OCI-LY3 (cell line): ENCODE data around the gene ZNF827.

ENCODE experiments used
- H2AFZ ChIP-seq: fragments of 200-600, 300-600 bp; shearing (Covaris generic); 2 replicates; pipeline ENCODE4 v1.6.0; 2014; ENCODE audit warnings: antibody characterized with exemption, low read depth, low read length
- H3K27ac ChIP-seq: fragments of 200-600, 300-600 bp; sonication (generic); 2 replicates; pipeline ENCODE4 v1.5.1; 2014; ENCODE audit warnings: mild to moderate bottlenecking, low read length, moderate library complexity, mixed read lengths
- H3K27me3 ChIP-seq: fragments of 200-600, 300-600 bp; sonication (generic); 2 replicates; pipeline ENCODE4 v1.6.1; 2014; ENCODE audit warnings: low read depth, low read length, mixed read lengths
- H3K36me3 ChIP-seq: fragments of 200-600, 300-600 bp; sonication (generic); replicated peaks from 2 replicates; pipeline ENCODE3; 2014; ENCODE audit warnings: low read depth, low read length, mixed read lengths
- H3K4me1 ChIP-seq: fragments of 300-600, 200-600 bp; sonication (generic); 2 replicates; pipeline ENCODE4 v1.6.1; 2014; ENCODE audit warnings: low read length, mixed read lengths
- H3K4me2 ChIP-seq: fragments of 200-600, 300-600 bp; sonication (generic); 2 replicates; pipeline ENCODE4 v1.6.1; 2014; ENCODE audit warnings: low read length, mixed read lengths
- H3K4me3 ChIP-seq: fragments of 300-600, 200-600 bp; sonication (generic); 2 replicates; pipeline ENCODE4 v1.5.1; 2014; ENCODE audit warnings: antibody characterized with exemption, mild to moderate bottlenecking, low read length, moderate library complexity
- H3K79me2 ChIP-seq: fragments of 300-600, 200-600 bp; shearing (Covaris generic); 2 replicates; pipeline ENCODE4 v1.6.1; 2014; ENCODE audit warnings: mild to moderate bottlenecking, low read length, mixed read lengths
- H3K9ac ChIP-seq: fragments of 300-600, 200-600 bp; shearing (Covaris generic); 2 replicates; pipeline ENCODE4 v1.6.0; 2014; ENCODE audit warnings: mild to moderate bottlenecking, low read length, moderate library complexity
- H3K9me3 ChIP-seq: fragments of 200-600, 300-600 bp; shearing (Covaris generic); 2 replicates; pipeline ENCODE4 v1.6.1; 2014; ENCODE audit warnings: low read length, mixed read lengths; ENCODE audit not compliant: insufficient read depth
- H4K20me1 ChIP-seq: fragments of 200-600, 300-600 bp; sonication (generic); 2 replicates; pipeline ENCODE4 v1.6.1; 2016; ENCODE audit warnings: low read length, mixed read lengths; ENCODE audit not compliant: insufficient read depth
- EZH2phosphoT487 ChIP-seq: fragments of 200-600 bp; shearing (Covaris generic); IDR thresholded peaks from 2 replicates; pipeline ENCODE4 v1.6.1; 2018; ENCODE audit warnings: antibody characterized with exemption, mixed run types, low read depth
- TF ChIP-seq, protein P1 (sequence below): fragments of 200-600, 300-600 bp; sonication (generic); IDR thresholded peaks from 2 replicates; pipeline ENCODE4 v1.5.1; 2014; ENCODE audit warnings: antibody characterized with exemption, low read length, low read depth

The ZNF827 gene

DNA sequence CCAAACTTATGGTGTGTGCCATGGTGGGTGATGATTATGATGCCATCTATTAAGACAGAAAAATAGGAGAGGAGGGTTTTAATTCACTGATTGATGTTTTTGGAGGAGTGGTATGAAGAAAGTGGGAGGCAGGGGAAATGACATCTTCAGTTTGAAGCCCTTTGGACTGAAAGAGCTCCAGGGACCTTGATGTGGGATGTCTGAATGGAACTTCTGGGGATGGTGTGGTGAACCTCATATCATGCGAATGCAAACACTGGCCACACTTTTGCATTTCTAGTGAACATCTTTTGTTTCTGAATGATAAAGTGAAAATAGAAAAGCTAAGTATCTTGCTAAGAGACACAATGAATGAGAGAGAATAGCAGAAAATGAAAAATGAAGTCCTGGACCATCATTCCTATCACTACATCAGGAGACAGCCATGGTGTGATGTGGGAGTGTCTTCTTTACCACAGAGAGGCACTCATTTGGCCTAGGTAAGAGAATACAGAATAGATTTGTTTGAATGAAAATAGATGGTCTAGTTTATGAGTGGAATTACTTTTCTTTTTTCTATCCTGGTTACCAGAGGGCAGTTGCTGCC lies 123.5 kb downstream of the ZNF827 start:
- Histone ChIP-seq H3K9ac (no peak overlapping the region), H4K20me1 (no peaks in the 10 kb centered on the region), H3K4me1 (peaks cover 13% of the 10 kb centered on the region), H3K36me3 (peaks cover 69% of the 10 kb centered on the region), H2AFZ (no peak overlapping the region), H3K27ac (no peak overlapping the region), H3K79me2 (no peaks in the 10 kb centered on the region), H3K9me3 (peaks cover 3% of the 10 kb centered on the region), H3K4me2 (no peak overlapping the region), H3K27me3 (no peaks in the 10 kb centered on the region), H3K4me3 (no peak overlapping the region)
- TF ChIP-seq, protein P1, sequence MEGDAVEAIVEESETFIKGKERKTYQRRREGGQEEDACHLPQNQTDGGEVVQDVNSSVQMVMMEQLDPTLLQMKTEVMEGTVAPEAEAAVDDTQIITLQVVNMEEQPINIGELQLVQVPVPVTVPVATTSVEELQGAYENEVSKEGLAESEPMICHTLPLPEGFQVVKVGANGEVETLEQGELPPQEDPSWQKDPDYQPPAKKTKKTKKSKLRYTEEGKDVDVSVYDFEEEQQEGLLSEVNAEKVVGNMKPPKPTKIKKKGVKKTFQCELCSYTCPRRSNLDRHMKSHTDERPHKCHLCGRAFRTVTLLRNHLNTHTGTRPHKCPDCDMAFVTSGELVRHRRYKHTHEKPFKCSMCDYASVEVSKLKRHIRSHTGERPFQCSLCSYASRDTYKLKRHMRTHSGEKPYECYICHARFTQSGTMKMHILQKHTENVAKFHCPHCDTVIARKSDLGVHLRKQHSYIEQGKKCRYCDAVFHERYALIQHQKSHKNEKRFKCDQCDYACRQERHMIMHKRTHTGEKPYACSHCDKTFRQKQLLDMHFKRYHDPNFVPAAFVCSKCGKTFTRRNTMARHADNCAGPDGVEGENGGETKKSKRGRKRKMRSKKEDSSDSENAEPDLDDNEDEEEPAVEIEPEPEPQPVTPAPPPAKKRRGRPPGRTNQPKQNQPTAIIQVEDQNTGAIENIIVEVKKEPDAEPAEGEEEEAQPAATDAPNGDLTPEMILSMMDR = no peak
- no peak for TF ChIP-seq EZH2phosphoT487

DNA sequence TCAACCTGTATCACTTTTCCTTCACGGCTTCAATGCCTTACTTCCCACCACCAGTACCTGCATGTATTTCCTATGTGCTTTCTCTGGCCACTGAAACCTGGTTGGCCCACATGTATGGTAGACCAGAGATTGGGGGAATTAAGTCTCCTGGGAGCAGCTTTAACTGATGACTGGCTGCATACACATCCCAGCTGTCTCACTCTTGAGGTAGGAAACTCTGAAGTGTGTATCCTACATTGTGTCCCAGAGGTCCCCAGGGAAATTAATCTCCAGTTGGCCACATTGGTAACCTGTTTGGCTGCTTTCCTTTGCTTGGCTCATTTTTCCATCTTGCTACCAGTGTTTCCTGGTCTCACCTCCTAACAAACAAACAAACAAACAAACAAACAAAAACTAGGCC lies 124.4 kb downstream of the ZNF827 start:
- TF ChIP-seq, protein P1 = no peak
- no peak for TF ChIP-seq EZH2phosphoT487
- H3K9me3 ChIP-seq = peaks cover 12% of the 10 kb centered on the region
- H3K27ac ChIP-seq = no peak overlapping the region
- H3K4me2 ChIP-seq = no peak overlapping the region
- no peaks in the 10 kb centered on the region for H4K20me1 ChIP-seq
- no peak overlapping the region for H3K9ac ChIP-seq
- no peaks in the 10 kb centered on the region for H3K79me2 ChIP-seq
- peaks cover 77% of the 10 kb centered on the region for H3K36me3 ChIP-seq
- H3K27me3 ChIP-seq = no peaks in the 10 kb centered on the region
- H3K4me1 ChIP-seq = peaks cover 6% of the 10 kb centered on the region
- H2AFZ ChIP-seq = no peak overlapping the region
- H3K4me3 ChIP-seq = no peak overlapping the region

DNA sequence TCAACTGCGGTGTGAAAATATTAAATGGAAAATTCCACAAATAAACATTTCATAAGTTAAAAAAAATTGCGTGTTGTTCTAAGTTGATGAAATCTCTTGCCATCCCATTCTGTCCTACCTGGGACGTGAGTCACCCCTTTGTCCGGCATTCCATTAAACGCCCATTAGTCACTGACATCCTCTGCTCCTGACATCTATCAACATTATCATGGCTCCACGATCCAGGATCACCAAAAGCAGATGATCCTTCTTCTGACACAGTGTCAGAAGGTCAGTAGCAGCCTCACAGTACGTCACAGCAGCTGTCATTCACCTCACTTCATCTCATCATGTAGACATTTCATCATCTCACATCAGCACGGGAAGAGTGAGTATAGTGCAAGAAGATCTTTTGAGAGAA lies 125.7 kb downstream of the ZNF827 start:
- Histone ChIP-seq H3K4me3 (no peak overlapping the region), H2AFZ (no peak overlapping the region), H3K9ac (no peak overlapping the region), H3K4me1 (peaks cover 15% of the 10 kb centered on the region), H3K79me2 (no peaks in the 10 kb centered on the region), H3K4me2 (no peak overlapping the region), H3K27ac (no peak overlapping the region), H3K27me3 (no peaks in the 10 kb centered on the region), H3K36me3 (peaks cover 73% of the 10 kb centered on the region), H4K20me1 (no peaks in the 10 kb centered on the region), H3K9me3 (peaks cover 17% of the 10 kb centered on the region)
- no peak for TF ChIP-seq EZH2phosphoT487
- TF ChIP-seq, protein P1 = no peak

DNA sequence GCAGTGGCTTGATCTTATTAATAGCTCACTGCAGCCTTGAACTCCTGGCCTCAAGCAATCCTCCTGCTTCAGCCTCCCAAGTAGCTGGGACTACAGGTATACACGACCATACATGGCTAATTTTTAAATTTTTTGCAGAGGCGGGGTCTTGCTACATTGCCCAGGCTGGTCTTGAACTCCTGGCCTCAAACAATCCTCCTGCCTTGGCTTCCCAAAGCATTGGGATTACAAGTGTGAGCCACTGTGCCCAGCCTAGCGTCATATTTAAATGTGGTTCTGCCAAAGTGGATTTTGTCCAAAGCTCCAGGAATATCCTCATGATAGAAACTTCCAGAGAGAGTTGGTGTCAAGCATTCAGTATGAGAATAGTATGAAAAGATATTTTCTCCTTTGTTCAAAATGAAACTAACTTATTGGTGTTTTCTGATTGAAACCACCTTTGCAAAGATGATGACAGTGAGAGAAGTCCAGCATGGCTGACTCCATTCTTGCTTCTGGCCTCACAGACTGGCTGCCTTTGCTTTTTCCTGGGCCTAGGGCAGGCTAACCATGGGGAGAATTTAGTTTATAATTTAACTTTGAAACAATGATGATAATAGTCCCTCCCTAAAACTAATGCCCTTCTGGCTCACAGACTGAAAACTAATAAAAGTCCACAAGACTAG lies 129.6 kb downstream of the ZNF827 start:
- Histone ChIP-seq H3K27ac (peak overlapping the region; percentile 82), H3K4me1 (peaks cover 33% of the 10 kb centered on the region), H4K20me1 (no peaks in the 10 kb centered on the region), H3K9me3 (peaks cover 17% of the 10 kb centered on the region), H3K9ac (peak overlapping the region; percentile 12; the same call in 1 of the 2 replicates), H3K4me3 (peak overlapping the region; percentile 21), H3K36me3 (peaks cover 61% of the 10 kb centered on the region), H3K79me2 (no peaks in the 10 kb centered on the region), H2AFZ (no peak overlapping the region), H3K4me2 (peak overlapping the region; percentile 57), H3K27me3 (no peaks in the 10 kb centered on the region)
- TF ChIP-seq, protein P1 = no peak
